IPS DF 4.7 (cell line): ENCODE results near the gene MRPS15.
A peak's percentile ranks its signal among the peaks of the same experiment; 100 is the strongest.
"Not testable (repeated sequence)": the region's sequence is repeated elsewhere in the genome, so short reads cannot be mapped to it uniquely, and the experiment has no call there.

Experiments used
- DNase-seq: peaks from one replicate; pipeline ENCODE4 v3.0.0-alpha.2; 2013; ENCODE audit warnings: low spot score; ENCODE audit errors: extremely low read depth

The MRPS15 gene

DNA sequence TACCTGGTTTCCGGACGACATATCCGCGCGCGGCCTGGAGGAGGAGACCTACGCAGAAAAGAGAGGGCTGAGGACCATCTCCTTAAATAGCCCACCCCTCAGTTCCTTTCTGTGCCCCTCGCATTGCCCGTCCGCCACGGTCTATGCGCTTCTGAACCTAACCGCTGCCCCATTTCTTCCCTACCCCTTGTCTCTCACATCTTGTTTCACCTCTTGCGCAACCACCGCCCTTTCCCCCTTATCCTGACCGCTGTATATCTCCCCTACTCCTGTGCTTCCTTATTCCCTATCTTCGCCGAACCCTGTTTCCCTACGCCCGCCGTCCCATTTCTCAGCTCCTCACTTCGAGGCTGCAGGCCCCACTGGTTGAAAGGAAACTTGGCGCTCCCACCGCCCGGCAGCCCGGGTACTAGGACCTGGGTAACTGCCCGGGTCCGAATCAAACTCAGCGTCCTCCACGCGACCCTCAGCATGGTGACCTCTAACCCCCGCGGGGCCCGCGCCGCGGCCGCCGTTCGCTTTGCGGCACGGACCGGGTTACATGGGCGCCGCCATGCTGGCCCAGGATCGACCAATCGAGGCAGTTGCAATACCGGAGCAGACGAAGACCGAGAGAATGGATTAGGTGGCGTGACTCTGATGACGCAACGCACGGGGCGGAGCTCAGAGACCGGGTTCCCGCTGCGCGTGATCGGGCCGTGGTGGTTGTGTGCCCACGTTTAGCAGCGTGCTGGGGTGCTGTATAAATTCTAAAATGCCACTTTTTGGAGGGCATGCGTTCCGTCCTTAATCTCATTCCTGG lies at the start of gene MRPS15:
TSS of gene MRPS15 (minus strand) at position 582 of the 802 bp plus-strand sequence. CDS start at position 473, 109 bp downstream.
- DNase-seq, result peak; percentile 69

- no peak for DNase-seq
These were observed 48.7 kb upstream of the MRPS15 start for GRCh38 chr1:36512842-36513241.

- no peak for DNase-seq
These were observed 47.9 kb upstream of the MRPS15 start for GRCh38 chr1:36511804-36512798.

DNA sequence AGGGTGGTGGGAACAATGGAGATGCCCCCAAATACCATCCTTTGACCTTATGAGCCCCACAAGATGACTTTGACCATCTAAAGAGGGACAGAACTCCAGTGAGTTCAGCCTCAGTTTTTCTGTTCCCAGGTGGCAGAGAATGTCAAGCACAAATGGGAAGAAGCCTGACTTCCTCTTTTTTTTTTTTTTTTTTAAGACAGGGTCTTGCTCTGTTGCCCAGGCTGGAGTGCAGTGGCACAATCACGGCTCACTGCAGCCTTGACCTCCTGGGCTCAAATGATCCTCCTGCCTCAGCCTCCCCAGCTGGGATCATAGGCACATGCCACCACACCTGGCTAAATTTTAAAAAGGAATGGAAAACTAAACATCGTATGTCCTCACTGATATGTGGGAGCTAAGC lies 47.0 kb upstream of the MRPS15 start:
- DNase-seq, result not testable (repeated sequence)

- DNase-seq, result no peak
These were observed 46.2 kb upstream of the MRPS15 start for GRCh38 chr1:36510418-36510817.

GRCh38 chr1:36508257-36508656 lies 44.1 kb upstream of the MRPS15 start:
- DNase-seq, result no peak

DNA sequence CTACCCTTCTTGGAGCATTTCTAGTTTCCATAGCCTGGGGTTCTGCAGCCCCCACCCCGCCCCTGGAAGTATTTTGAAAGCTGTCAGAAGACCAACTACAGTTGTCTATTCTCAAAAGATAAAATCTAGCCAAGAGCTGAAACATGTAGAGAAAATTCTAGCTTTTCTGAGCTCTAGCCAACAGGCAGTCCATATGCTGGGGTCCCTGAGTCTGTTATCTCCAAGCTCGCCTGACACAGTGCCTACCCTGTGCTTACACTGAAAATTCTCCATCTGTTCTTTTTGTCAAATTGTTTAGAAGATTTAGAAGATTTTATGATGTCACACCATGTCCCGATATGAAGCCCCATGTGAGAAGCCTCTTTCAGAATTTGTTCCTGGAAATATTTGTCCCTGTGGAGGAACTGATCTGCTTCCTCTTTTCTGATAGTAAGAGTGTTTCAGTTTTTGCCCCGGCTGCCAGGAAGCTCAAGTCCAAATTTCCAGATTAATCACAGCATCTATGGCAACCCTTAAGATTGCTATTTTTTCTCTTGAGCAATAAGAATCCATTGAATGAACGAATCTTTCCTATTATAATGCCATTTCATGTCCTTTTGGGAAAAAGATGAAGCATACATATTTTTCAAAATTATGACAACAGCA lies 42.2 kb upstream of the MRPS15 start:
- no peak for DNase-seq

- no peak for DNase-seq
These were observed 39.5 kb upstream of the MRPS15 start for GRCh38 chr1:36503733-36504132.

DNA sequence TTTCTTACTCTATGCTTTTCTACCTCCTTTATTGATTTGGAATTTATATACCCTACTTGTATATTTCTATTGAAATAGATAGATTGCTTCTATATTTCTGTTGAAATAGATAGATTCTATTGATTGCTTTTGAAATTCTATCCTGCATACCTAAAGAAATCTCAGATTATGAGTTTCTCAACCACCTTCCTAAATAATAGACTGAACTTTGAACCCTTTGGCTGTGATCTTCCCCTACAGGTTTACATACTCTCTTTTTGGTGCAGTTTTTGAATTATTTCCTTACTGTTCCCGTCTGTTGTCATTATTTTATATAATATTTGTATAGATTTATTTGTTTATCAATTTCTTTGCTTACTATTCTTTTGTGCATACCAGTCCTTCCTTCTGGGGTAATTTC lies 39.0 kb upstream of the MRPS15 start:
- DNase-seq, result no peak

- no peak for DNase-seq
These were observed 38.4 kb upstream of the MRPS15 start for GRCh38 chr1:36502616-36503015.

- not testable (repeated sequence) for DNase-seq
These were observed 37.7 kb upstream of the MRPS15 start for GRCh38 chr1:36501911-36502310.

DNA sequence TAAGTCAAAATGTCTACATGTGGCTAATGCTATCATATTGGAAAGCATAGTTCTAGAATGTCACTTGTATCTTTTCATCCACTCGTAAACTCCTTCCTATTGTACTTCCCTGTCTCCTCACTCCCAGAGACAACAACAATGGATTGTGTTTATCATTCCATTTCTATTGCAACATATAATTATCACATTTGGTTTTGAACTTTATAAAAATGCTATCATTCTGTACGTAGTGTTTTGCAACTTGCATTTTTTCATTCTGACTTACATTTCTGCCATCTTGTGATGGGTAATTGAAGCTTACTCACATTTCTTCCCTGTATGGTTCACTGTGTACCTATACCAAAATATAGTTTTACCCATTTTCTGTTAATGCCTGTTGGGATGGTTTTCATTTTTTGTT lies 33.0 kb upstream of the MRPS15 start:
- no peak for DNase-seq

DNA sequence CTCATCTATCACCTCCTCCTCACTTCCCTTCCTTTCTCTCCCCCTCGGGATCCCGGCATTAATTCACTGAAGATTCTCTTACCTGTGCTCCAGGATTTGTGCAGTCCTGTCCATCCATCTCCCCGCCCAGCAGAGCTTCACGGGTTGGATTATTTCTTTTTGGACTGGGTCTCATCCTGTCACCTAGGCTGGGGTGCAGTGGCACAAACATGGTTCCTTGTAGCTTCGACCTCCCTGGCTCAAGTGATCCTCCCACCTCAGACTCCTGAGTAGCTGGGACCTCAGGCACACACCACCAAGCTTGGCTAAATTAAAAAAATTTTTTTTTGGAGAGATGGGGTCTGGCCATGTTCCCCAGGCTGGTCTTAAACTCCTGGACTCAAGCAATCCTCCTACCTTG lies 30.8 kb upstream of the MRPS15 start:
- no peak for DNase-seq

- no peak for DNase-seq
These were observed 29.3 kb upstream of the MRPS15 start for GRCh38 chr1:36493524-36493923.

DNA sequence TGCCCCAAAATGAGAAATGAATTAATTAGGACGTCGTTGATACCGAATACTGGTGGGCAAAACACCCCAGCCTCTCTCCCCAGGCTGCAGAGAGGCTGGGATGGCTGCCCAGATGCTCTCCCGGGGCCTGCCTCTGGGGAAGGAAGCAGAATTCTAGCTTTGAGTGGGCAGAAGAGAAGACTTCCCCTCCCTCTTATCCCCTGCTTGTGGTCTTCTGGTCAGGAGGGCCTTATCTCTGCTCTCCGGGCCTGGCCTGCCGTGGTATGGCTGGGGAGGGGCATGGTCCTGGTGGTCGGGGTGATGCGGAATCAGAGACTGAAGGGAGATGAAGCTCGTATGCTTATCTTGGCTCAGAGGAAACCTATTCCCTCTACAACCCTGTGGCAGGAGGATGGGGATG lies 28.3 kb upstream of the MRPS15 start:
- DNase-seq, result no peak

- DNase-seq, result not testable (repeated sequence)
These were observed 25.3 kb upstream of the MRPS15 start for GRCh38 chr1:36489258-36490051.

- no peak for DNase-seq
These were observed 23.7 kb upstream of the MRPS15 start for GRCh38 chr1:36487906-36488305.

- not testable (repeated sequence) for DNase-seq
These were observed 23.1 kb upstream of the MRPS15 start for GRCh38 chr1:36487336-36487725.

DNA sequence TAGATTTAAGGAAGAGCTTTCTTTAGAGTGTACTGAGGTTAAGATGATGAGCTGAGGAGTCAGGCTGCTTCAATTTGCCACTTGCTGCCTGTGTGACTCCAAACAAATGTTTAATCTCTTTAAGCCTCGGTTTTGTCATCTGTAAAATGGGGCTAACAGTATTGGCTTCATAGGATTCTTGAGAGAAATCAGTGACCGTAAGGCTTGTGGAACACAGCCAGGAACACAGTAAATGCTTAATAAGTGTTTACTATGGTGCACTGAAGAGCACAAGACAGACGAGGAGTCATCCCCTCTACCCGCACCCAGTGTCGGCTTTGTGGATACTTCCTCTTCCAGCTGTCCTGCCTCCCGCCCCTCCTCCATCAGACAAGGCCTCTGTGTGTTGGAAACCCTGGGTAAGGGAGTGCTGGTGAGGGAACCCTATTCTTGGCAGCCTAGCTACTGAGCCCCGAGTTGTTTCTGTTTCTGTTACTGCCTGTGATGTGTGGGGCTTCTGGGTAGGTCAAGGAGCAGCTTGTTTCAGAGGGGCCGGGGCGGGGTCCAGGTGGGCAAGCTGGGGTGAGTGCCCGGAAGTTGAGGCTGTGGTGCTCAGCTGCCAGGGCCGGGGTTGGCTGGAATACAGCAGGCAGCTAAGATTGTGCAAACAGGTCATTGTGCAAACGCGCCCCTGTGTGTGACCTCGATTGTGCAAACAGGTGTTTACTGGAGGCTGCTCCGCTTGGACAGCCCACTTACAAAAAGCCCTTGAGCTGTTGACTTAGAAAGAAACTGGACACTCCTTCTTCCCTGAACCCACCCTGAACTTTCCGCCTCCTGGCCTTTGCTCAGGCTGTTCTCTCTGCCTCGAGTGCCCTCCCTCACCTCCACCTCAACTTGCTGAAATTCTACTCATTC lies 22.5 kb upstream of the MRPS15 start:
- no peak for DNase-seq

DNA sequence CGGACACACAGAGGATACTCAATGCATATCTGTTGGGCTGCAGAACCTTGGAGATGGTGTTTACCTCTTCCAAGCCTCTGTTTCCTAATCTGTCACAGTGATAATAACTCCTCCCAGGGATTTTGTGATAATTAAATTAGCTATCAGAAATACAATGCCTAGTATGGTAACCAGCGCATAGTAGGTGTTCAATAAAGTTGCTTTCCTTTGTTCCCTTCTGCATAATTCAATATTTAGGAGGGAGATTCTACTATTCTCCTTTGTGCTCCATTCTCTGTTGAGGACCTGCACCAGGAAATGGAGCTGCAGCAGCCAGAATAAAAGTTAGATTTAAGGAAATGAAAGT lies 21.9 kb upstream of the MRPS15 start:
- DNase-seq, result no peak
